Testis (tissue), 3 donors: ENCODE results near the gene AMZ1. TPM values are rescaled to one million over a fixed set of nuclear protein-coding genes. Genes with fewer than 3 reads are reported as not detected.
A peak's percentile ranks its signal among the peaks of the same experiment; 100 is the strongest.
"Not testable (repeated sequence)": the region's sequence is repeated elsewhere in the genome, so short reads cannot be mapped to it uniquely, and the experiment has no call there.

Experiments used
- DNase-seq: peaks from one replicate; pipeline ENCODE4 v3.0.0-alpha.2; 2019
- H3K27ac ChIP-seq, 2 donors: fragments of 200-600 bp; sonication (generic); one replicate each; pipeline ENCODE4 v1.5.1; 2019
- H3K27me3 ChIP-seq: fragments of 200-600 bp; sonication (generic); one replicate; pipeline ENCODE4 v1.5.1; 2019
- H3K36me3 ChIP-seq: fragments of 200-600 bp; sonication (generic); one replicate; pipeline ENCODE4 v1.5.1; 2017; ENCODE audit warnings: low read depth; ENCODE audit errors: missing control alignments
- H3K4me1 ChIP-seq: fragments of 200-600 bp; sonication (generic); one replicate; pipeline ENCODE4 v1.5.1; 2019
- H3K4me3 ChIP-seq, 2 donors: fragments of 200-600 bp; sonication (generic); one replicate each; pipeline ENCODE4 v1.5.1; 2017 to 2019
- H3K9me3 ChIP-seq: fragments of 200-600 bp; sonication (generic); one replicate; pipeline ENCODE4 v1.5.1; 2017
- POLR2A ChIP-seq: fragments of 450-650 bp; IDR thresholded peaks from one replicate; pipeline ENCODE4 v1.6.1; 2017; ENCODE audit warnings: antibody characterized with exemption, mild to moderate bottlenecking, moderate library complexity
- WGBS, 2 donors: methylation state at CpG; one replicate each; pipeline ENCODE4 v1.1.5; 2018; 5-methylcytosine and 5-hydroxymethylcytosine counted together
- intact Hi-C: fragments of 100-400 bp; cut with DNase I; formaldehyde crosslinking; loops from one replicate; pipeline ENCODE4 v1.15.1; 2023; ENCODE audit warnings: low total_unique reads
- polyA plus RNA-seq: library from polyadenylated mRNA; stranded (reverse); fragments of 350-450 nt; fragmentation: Illumina TruSeq; extraction: RNeasy Lipid Tissue Mini Kit (QIAGEN cat#74804); gene quantifications from one replicate; pipeline ENCODE4 v1.2.3, GENCODE V29; 2014; ENCODE audit warnings: low read depth, low replicate concordance; ENCODE audit not compliant: insufficient read depth
- total RNA-seq, 2 donors: library from RNA; depleted of rRNA; stranded (reverse); fragments of >200 nt; gene quantifications; one replicate each; pipeline ENCODE4 v1.2.3, GENCODE V29; 2016
- TF ChIP-seq, protein P1 (sequence below), 3 experiments: fragments of 450-650 bp in 2 of 3; fragments of 200-600 bp in 1 of 3; sonication (generic) in 1 of 3; IDR thresholded peaks; one replicate each; pipeline ENCODE4 v1.5.1; 2016 to 2019; ENCODE audit warnings: antibody characterized with exemption in 3 of 3, mild to moderate bottlenecking in 2 of 3, moderate library complexity in 1 of 3

Gene AMZ1
- total and polyA plus RNA-seq, 3 donors from 2014 or later: 1.1 to 3.2 (median 2.7) TPM

DNA sequence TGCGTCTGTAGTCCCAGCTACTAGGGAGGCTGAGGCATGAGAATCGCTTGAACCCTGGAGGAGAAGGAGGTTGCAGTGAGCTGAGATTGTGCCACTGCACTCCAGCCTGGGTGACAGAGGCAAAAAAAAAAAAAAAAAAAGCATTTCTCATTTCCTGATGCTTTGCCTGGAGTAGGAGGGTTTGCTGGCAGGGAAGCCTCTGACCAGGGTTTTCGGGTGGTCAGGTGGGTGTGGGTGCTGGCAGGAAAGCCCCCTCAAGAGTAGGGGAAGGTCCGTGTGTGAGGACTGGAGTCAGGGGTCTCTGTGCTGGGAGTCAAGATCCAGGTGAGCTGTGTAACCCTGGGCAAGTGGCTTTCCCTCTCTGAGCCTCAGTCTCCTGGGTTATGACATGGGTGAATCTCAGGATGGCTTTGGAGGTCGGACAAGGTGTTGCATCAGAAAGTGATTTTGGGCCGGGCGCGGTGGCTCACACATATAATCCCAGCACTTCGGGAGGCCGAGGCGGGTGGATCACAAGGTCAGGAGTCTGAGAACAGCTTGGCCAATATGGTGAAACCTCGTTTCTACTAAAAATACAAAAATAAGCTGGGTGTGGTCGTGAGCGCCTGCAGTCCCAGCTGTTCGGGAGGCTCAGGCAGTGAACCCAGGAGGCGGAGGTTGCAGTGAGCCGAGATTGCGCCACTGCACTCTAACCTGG is 3.2 kb downstream of the AMZ1 start:
- DNase-seq: peak; percentile 48
- H3K4me3 ChIP-seq: no peak overlapping the region
- no peaks in the 10 kb centered on the region for H3K9me3 ChIP-seq
- no peaks in the 10 kb centered on the region for H3K36me3 ChIP-seq
- H3K27ac ChIP-seq: no peak overlapping the region
- H3K27me3 ChIP-seq: no peaks in the 10 kb centered on the region
- TF ChIP-seq, protein P1, sequence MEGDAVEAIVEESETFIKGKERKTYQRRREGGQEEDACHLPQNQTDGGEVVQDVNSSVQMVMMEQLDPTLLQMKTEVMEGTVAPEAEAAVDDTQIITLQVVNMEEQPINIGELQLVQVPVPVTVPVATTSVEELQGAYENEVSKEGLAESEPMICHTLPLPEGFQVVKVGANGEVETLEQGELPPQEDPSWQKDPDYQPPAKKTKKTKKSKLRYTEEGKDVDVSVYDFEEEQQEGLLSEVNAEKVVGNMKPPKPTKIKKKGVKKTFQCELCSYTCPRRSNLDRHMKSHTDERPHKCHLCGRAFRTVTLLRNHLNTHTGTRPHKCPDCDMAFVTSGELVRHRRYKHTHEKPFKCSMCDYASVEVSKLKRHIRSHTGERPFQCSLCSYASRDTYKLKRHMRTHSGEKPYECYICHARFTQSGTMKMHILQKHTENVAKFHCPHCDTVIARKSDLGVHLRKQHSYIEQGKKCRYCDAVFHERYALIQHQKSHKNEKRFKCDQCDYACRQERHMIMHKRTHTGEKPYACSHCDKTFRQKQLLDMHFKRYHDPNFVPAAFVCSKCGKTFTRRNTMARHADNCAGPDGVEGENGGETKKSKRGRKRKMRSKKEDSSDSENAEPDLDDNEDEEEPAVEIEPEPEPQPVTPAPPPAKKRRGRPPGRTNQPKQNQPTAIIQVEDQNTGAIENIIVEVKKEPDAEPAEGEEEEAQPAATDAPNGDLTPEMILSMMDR (IDR thresholded peaks at IDR 0.05): no peak
- TF ChIP-seq POLR2A: no peak
- intact Hi-C loops: no loop called here
- 64 to 82% methylated on average over 18 of the region's 18 CpGs for WGBS, 2 donors
- peaks cover 10% of the 10 kb centered on the region for H3K4me1 ChIP-seq

DNA sequence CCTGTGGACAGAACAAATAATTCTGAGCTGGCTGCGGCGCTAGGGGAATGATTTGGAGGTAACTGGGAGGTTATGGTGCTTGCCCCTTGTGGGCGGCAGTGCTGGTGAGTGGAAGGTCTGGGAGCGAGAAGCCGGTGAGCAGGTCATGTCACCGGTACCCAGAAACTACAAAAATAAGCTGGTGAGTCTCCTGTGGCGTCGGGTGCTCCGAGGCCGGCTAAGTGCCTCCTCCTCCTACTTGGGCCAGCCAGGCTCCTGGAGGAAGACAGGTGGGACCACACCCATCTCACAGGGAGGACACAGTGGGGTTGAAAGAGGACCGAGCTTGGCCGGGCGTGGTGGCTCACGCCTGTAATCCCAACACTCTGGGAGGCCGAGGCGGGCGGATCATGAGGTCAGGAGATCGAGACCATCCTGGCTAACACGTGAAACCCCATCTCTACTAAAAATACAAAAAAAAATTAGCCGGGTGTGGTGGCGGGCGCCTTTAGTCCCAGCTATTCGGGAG is 4.0 kb downstream of the AMZ1 start:
- H3K36me3 ChIP-seq, H3K4me3 ChIP-seq, H3K9me3 ChIP-seq, H3K4me1 ChIP-seq, H3K27me3 ChIP-seq, DNase-seq, intact Hi-C loops, H3K27ac ChIP-seq: not testable (repeated sequence)
- 93 to 96% methylated on average over 23 of the region's 23 CpGs for WGBS, 2 donors

DNA sequence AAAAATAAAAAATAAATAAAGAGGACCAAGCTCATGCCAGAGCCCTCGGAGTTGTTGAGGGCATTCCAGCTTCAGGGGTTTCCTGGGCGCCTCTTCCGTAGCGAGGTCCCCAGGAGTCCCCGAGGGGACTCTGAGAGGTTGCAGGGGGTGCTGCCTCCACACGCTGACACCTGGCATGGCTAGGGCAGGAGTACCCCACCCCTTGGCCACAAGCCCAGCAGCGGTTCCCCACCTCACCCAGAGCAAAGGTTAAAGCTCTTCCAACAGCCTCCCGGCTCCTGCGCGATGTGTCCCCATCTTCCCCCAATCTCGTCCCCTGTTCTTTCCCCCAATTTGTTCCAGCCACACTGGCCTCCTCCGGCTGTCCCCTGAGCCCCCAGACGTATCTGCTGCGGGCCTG is 4.5 kb downstream of the AMZ1 start:
- intact Hi-C loops: no loop called here
- Histone ChIP-seq H3K36me3 (no peaks in the 10 kb centered on the region), H3K4me3 (no peak overlapping the region), H3K4me1 (peaks cover 10% of the 10 kb centered on the region), H3K9me3 (no peaks in the 10 kb centered on the region), H3K27ac (no peak overlapping the region), H3K27me3 (no peaks in the 10 kb centered on the region)
- DNase-seq: no peak
- 92 to 94% methylated on average over 14 of the region's 14 CpGs for WGBS, 2 donors
- TF ChIP-seq, protein P1 (IDR thresholded peaks at IDR 0.05): no peak
- no peak for TF ChIP-seq POLR2A

DNA sequence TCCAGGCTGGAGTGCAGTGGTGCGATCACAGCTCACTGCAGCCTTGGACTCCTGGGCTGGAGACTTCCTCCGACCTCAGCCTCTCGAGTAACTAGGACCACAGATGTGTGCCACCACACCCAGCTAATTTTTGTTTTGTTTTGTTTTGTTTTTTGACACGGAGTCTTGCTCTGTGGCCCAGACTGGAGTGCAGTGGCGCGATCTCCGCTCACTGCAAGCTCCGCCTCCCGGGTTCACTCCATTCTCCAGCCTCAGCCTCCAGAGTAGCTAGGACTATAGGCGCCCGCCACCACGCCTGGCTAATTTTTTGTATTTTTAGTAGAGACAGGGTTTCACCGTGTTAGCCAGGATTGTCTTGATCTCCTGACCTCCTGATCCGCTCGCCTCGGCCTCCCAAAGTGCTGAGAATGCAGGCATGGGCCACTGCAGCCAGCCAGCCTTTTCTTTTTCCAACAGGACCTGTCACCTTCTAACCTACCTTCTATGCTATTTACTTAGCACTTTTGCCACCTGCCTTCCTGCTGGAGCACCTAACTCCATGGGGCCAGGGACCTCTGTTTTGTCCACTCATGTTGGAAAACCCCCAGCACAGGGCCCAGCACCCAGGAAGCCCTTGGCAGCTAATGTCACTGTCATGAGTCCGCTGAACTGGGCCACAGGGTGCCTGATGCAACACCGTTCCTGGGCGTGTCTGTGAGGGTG is 5.6 kb downstream of the AMZ1 start:
- H3K36me3 ChIP-seq, intact Hi-C loops, H3K27ac ChIP-seq, H3K4me1 ChIP-seq, H3K4me3 ChIP-seq, H3K9me3 ChIP-seq, DNase-seq, H3K27me3 ChIP-seq: not testable (repeated sequence)
- 84 to 92% methylated on average over 19 of the region's 19 CpGs for WGBS, 2 donors

DNA sequence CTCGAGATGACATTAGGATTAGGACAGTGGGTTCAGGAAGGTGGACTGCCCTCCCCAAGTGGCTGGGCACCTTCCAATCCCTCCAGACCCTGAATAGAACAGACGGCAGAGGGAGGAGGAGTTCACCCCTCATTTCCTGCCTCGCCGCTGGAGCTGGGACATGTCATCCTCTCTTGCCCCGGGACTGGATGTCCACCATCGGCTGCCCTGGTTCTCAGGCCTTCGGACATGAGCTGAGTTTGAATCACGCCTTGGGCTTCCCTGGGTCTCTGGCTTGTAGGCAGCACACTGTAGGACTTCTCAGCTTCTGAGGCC is 6.1 kb downstream of the AMZ1 start:
- H3K36me3 ChIP-seq, DNase-seq, H3K9me3 ChIP-seq, H3K27me3 ChIP-seq, intact Hi-C loops, H3K27ac ChIP-seq, H3K4me3 ChIP-seq, H3K4me1 ChIP-seq: not testable (repeated sequence)
- 88 to 89% methylated on average over 8 of the region's 8 CpGs for WGBS, 2 donors

DNA sequence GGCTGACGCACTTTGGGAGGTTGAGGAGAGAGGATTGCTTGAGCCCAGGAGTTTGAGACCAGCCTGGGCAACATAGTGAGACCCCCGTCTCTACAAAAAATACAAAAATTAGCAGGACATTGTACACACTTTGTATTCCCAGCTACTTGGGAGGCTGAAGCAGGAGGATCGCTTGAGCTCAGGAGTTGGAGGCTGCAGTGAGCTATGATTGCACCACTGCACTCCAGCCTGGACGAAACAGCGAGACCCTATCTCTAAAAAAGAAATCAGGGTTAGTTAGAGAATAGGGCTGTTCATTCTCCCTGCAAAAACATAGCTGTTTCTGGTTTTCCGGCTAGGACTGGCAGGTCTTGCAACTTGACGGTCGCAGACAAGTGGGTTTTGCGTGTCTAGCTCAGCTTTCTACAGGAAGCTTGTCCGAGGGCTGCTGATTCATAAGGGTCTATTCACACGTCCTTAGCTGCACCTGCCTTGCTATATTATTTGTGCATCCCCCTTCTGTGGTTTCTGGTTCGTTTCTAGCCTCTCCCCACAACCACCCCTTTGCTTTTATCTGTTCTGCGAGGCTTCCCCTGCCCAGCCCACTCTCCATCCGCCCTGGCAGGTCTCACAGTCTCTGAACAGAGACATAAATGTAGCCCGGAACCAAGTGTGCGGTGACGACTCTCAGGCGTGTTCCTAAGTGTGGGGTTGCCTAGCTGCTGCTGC is 10.7 kb downstream of the AMZ1 start:
- DNase-seq: no peak
- Histone ChIP-seq H3K4me1 (no peaks in the 10 kb centered on the region), H3K36me3 (no peaks in the 10 kb centered on the region), H3K27me3 (no peaks in the 10 kb centered on the region), H3K9me3 (no peaks in the 10 kb centered on the region), H3K4me3 (no peak overlapping the region), H3K27ac (no peak overlapping the region)
- intact Hi-C loops: no loop called here
- TF ChIP-seq, protein P1 (IDR thresholded peaks at IDR 0.05): no peak
- no peak for TF ChIP-seq POLR2A
- WGBS, 2 donors: 79 to 81% methylated on average over 18 of the region's 18 CpGs
